Measurements from ENCODE around the gene COBL.

The COBL gene

DNA sequence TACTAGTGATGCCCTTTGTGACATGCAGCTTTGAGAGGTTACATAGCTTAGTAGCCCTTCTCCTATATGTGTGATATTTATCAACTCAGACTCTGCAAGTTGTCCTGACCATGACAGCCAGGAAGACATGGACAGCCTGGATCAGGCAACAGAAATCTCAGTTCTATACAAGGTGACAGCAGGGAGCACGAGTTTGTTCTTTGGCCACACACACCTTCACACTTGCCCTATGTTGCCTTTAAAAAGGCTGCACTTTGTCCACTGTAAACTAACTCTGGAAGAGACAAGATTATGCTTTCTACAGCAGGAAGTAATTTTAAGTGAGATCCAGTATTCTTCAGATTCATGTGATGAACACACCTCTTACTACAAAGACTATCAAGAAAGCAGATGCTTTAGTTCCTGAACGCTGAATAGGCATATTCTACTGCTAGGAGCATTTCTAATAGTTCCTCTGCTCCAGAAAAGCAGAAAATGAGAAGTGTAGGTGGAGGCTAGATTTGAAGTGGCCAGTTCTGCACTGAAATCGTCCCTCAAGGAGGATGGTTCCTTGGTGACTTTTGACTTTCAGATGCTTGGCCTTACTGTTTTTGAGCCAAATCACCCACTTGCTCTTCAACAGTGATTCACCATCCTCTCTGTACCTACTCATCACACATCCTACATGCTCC is 239.2 kb downstream of the COBL start:
- no peak for DNase-seq (ENCODE audit: low read depth in 2 of 2)

DNA sequence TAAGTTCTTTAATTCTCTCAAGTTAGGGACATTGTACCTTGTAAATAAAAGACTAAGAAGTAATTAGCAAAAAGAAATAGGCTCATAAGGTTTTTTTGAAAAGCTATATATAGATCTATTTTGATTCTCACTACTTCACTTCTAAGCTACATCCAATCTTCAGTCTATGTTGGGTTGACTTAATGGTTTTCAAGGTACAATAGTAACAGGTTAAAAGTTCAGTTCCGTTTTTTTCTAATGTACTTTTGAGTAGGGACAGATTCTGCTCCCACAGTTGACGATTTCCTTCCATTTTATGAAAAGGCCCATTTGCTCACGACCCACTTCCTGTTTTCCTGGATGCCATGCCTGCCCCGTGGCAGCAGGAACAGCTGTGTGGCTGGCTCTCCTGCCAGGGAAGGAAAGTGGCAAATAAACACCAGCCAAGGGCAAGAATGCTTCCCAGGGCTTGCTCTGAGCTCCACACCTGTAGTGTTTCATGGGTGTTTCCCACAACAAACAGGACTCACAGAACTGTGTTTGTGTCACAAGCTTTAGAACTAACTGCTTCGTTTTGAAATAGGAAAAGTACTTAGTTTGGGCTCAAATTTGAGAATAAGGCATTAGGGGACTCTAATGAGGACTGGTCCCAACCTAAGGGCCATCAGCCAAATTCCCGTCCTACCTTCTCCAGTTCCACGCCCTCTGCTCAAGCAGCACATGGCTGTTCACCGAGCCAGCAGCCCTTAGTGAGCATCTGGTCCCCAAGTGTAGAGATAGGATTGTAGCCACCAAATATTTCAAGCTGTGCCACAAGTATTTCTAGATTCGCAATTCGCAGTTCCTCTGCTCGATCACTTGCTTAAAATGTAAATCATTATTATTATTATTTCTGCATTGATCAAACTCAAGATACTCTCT is 240.7 kb downstream of the COBL start:
- no peak for DNase-seq (ENCODE audit: low read depth in 2 of 2)

DNA sequence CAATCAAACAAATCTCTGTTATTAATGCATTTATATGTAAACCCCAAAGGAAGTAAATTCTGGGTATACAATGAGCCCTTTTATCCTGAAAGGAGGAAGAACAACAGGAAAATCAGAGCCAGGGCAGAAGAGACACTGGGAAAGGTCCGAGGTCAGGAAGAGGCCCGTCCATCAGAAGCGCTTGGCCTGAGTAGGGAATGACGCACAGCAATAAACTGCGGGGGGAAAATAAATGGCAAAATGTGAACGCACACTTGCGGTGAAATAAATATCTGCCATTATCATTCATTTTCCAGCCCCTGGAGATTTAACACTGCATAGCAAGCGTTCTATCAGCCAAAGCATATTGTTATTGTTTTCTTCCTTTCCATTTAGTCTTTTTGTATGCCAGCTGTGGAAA is 243.4 kb downstream of the COBL start:
- DNase-seq (ENCODE audit: low read depth in 2 of 2): no peak

DNA sequence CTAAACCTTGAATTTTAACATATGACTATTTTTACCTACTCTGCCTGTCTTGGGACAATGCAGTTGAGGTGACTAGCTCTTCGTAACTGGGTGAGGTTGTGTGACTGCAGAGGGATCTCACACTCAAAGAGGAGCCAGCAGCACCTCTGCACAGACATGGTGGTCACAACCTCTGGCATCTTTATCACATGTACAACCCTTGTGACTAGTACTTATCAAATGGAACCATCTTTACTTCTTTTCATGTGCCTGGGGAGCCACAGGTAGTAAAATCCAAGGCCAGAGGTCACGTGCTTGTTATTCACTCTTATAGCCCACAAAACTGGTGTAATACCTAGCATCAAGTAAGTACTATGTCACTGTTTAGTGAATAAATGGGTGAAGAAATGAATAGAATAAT is 244.3 kb downstream of the COBL start:
- no peak for DNase-seq (ENCODE audit: low read depth in 2 of 2)

DNA sequence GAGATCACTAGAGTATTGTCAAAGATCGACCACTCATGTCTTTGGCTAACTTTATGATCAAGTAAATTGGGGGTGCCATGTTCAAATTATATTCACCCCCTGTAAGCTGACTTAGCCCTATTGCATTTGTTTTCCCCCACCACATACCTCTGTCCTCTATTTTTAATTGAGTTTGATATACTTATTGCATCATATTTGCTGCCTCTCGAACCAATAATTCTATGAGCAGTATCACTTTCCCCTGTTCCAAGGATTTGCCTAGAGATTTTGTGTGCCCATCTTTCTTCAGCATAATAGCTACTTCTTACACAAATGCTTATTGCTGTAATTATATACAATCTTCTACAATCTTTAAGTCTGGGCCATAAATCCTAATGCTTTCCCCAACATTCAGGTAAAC is 245.2 kb downstream of the COBL start:
- DNase-seq (ENCODE audit: low read depth in 2 of 2): no peak

DNA sequence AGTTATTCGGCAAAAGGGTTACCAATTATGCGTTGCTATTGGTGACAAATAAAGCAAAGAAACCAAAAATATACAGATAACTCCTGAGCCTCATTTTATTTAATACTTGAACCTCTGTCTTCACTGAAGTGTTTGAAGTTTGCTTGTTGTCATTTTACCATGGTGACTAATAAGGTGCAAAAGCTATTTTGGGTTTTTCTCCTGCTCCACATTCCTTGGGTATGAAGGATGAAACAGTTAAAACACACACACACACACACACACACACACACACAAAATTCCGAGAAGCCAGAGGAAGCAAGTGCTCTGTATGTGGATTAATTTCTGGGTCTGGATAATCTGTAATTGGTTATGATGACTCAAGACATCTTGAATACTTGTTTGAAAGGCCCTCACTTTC is 246.5 kb downstream of the COBL start:
- DNase-seq (ENCODE audit: low read depth in 2 of 2): no peak

DNA sequence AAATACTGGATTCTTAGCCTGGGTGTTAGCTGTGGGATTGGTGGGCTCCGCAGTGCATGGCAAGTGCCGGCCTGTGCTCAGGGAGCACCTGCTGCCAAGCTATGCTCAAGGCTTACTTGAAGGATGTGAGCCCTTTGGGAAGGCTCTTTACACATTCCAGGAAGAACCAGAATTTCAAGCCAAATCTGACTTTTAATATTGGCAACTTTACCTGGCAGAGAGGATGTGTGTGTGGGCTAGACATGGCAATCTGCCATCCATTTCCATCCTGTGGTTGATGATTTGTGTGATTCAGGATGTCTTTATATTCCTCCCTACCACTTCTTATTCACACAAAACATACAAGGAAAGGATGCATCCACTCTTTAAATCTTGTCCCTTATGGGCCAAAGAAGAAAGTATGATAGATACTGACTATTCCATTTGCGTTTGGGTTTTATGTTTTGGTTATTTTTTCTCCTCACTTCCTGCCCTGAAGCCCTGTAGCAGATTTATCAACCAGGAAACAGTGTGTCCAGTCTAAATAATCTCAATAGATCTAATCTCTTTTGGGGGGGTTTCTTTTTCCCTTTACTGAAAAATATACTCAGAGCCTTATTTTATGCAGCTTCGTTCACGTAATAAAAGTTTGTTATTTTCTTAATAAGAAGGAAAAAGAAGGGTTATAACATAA is 247.1 kb downstream of the COBL start:
- no peak for DNase-seq (ENCODE audit: low read depth in 2 of 2)

DNA sequence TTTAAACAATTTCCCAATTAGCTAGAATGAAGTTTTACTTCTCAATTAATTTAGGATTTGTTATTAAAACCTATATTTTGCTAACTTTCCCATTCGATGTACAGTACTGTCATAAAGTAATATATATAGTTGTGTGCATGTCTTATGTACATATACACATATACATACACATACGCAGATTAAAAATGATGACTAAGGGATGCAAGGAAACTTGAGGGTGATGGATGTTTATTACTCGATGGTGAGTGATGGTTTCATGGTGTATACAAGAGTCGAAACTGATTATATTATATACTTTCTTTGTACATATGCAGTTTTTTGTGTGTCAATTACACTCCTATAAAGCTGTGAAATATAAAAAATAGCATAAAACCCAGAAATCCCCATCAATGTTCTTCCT is 248.2 kb downstream of the COBL start:
- no peak for DNase-seq (ENCODE audit: low read depth in 2 of 2)

DNA sequence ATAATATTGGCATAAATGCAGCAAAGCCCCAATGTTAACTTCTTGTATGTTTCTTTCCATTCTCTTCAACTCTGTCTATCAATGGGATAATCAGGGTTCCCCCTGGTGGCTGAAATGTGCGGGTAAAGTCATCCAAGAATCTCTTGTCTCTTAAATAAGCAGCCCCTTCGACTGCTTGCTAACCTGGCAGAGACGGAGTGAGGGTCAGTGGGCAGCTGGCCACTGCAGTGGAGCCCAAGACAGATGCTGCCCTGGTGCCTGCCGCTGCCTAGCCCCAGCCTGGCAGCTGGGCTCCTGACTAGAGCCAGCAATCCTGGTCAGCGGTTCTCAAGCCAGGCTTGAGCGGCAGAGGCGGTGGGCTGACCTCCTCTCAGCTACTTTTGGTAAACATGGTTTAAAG is 248.9 kb downstream of the COBL start:
- peak in 1 of 2 donors; percentile 5 for DNase-seq (ENCODE audit: low read depth in 2 of 2)

DNA sequence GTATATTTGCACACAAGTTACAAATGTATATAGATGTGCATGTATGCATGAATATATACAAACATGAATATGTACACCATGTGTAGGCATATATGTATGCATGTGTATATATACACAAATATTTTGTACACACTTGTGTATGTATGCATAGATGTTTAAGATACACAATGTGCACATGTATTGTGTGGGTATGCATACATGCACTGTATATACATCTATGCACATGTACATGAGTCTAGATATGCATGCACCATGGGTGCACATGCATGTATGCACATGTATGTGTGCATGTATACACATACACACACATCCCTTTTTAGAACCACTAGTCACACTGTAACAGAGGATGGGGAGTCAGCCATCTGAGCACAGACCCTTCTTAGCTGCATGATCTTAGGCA is 249.4 kb downstream of the COBL start:
- no peak for DNase-seq (ENCODE audit: low read depth in 2 of 2)

DNA sequence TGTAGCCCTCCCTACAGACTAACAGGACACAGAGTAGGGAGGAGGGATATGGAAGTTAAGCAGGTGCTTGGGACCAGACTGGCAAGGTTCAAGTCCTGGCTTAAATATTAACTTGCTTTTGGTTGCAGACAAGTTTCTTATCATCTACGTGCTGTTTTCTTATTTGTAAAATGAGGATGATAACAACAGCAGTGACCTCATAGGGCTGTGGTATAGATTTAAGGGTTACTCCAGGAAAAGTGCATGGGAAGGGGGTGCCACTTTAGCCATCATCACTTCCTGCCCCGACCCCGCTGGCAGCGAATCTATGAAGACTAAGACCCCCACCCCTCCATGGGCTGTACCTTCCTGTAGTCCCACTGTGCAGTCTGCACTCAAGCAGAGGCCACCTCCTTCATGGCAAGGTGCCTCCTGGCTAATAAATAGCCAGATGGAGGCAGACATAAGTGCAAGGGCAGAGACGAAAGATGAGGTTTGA is 250.2 kb downstream of the COBL start:
- no peak for DNase-seq (ENCODE audit: low read depth in 2 of 2)

DNA sequence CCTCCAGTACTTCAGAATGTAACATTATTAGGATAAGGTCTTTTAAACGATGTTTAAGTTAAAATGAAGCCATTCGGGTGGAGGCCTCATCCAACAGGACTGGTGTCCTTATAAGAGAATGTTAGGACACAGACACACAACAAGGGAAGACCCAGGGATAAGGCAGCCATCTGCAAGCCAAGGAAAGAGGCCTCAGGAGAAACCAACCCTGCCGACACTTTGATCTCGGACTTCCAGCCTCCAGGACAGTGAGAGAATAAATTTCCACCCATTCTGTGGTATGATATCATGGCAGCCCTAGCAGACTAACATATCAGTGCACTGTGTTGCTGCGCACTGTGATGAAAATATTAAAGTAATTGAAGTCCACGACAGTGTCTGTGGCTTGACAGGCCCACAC is 250.8 kb downstream of the COBL start:
- DNase-seq (ENCODE audit: low read depth in 2 of 2): no peak

DNA sequence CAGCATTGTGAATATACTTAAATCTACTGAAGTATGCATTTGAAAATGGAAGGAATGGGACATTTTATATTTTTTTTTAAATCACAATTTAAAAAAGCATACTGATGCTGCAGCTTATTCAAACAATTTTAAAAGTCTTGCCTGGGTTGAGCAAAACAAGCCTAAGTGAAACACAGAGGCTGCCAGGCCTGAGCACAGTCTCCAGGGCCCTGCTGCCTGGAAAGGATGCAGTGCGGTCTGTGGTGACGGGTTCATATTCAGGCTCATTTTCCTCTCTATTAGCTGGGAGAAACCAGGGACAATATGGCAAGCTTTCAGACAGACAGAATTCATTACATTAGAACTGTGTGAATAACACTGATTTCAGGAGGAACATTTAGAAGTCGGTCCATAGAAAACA is 251.9 kb downstream of the COBL start:
- no peak for DNase-seq (ENCODE audit: low read depth in 2 of 2)

DNA sequence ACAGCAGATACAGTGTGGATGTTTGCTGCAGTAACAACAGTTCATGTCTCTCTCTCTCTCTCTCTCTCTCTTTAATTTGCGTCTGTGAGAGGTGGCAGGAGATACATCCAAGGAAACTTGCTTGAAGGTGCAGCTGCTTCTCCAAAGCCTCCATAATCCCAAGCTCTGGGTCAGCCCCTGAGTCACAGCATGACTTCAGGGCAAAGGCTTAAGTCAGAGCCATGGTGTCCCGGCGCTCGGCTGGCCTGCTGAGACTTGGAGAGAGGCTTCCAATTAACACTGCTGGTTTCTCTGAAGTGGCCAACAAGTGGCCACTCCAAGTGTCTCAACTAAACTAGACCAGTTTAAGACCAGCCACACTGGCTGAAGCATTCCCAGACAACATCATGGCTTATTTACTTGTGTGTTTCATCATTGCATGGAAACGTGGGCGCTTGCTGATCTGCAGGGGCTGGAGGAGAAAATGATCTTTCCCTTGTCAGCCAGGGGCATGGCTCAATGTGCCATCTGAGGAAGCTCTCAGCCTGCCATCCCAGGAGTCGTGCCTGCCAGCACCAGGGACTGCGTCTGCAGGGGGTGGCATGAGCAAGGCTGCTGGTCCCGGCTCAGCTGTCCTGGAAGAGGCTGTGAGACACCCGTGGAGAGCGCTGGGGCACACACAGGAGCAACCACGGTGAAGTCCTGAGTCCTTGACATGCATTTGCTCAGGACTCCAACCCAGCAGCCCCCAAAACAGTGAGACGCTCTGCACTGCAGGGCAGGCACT is 254.2 kb downstream of the COBL start:
- no peak for DNase-seq (ENCODE audit: low read depth in 2 of 2)

DNA sequence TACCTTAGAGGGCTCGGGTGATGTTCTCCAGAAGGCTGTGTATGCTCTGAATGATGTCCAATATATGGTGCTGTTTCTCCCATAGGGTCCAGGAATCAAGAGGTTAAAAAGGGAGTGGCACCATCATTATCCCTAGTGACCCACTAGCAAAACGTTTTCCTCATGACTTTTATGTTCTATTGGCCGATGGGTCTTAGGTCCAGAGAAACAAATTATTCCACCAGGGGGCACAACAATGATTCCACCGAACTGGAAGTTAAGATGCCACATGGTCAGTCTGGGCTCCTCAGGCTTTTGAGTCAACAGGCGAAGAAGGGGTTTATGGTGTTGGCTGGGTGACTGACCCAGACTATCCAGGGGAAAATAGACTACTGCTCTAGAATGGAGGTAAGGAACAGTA is 256.1 kb downstream of the COBL start:
- no peak for DNase-seq (ENCODE audit: low read depth in 2 of 2)

DNA sequence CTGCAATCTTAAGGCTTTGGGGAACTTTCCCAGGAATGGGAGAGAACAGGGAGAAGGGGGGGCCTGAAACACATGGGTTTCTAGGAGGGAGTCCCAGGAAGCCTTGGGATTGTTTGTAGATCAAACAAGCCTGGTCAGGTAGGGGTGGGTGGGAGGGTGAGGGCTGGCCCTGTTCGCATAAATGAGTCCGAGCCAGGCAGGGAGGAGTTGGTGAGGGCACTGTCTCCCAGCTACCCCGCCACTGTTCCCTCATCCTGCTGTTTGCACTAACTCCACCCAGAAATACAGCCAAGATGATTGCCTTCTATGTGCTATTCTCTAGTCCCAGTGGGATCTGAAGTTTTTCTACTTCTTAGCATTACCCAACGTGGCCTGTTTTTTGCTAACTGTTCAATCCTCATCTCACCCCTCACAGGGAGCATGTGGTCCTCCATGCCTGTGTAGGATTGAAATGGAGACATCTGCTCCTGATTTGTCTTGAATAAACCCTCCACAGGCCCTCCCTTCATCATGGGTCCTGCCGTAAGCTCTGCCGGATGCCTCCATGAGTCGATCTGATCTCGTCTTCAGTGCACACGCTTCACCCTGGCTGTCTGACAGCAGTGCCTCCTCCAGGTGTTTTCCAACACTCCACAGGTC is 257.0 kb downstream of the COBL start:
- no peak for DNase-seq (ENCODE audit: low read depth in 2 of 2)

DNA sequence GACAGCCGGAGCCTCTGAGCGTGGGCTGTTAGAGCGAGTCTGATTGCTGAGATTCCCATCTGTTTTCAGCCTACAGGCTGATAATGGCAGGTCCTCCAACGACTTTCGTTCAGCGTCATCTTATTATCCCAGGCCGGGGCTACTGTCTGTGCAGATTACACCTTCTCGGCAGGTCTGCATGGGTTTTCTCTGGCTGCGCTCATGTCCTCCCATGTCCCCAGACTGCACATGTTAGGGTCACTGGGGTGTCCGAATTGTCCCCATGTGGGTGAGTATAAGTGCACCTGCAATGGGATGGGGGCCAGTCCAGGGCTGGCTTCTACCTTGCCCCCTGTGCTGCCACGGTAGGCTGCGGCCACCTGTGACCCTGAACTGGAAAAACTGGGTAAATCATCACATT is 257.8 kb downstream of the COBL start:
- no peak for DNase-seq (ENCODE audit: low read depth in 2 of 2)

DNA sequence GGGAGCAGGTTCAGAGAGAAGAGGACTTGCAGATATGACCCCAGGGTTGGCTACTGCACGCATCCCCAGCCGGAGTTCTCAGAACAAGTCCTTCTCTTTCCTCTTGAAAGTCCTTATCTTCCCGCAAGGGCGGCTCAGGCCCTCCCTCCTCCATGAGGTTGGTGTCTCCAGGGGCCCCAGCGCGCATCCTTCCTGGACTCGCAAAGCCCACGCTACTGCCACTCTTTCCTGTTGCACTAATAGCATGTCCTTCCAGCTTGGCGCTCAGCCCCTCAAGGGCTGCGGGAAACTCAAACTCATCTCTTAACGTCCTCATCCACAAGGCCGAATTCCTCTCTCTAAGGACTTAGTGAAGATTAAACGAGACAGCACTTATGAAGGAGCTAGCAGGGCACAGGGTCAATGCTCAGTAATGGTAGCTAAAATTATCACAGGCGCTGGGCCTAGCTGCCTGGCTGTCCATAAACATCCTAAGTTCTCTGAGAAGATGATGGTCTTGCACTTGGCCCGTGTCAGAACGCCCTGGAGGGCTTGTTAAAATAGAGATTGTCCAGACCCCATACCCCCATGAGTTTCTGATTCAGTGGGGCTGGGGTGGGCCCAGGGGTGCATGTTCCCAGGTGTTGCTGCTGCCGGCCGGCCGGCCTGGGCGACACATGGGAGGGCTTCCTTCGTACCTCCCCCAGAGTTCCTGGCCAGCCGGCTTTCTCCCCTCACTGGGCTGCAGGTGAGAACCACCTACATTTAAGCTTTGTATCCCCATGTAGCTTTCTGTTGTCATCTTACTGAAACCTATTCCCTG is 261.4 kb downstream of the COBL start:
- no peak for DNase-seq (ENCODE audit: low read depth in 2 of 2)

DNA sequence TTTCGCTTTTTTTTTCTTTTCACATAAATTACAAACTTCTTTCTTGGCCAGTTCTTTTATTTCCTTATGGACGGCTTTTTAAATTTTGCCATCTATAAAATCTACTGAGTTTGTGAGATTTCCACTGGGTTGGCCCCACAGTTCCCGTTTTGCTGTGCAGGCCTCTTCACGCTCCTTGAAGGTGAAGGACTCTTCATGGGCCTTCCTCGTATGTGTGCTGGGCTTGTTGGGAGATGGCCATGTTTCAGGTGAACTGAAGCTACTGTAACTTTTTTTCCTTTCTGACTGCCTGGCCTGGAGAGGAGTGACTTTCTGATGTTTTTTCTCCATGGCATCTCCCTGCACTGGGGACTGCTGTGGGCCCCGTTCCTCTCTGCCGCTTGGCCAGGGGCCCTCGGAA is 262.4 kb downstream of the COBL start:
- no peak for DNase-seq (ENCODE audit: low read depth in 2 of 2)

DNA sequence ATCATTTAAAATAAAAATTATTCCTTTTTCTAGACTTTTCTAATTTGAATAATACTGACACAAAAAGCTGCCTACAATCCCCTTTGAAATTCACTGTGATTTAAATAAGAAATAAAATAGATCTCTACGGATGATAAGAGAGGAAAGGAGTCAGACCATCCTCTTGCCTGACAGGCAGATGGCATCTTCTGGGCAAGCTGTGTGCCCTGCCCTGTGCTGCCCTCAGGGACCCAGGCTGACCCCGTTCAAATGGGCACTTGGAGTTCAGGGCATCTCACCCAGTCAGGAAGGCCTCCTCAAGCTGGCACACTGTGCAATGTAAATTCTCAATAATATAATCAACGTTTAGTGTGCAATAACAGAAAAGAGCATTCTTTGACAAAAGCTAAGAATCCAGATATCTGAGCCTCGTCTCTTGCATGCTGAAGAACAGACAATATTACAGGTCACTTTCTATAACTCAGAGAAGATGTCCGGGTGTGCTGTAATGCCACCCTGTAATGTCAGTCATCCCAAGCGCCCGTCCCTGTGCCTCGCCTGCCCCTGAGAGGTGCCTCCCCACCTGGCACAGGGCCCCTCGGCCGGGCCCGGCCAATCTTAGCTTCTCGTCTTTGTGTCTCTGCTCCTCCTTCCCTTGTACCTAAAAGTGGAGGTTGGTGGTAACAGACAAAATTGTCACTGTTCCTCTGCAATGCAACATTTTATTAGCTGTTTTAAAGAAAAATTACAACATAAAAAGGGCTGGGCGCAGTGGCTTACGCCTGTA is 263.3 kb downstream of the COBL start:
- no peak for DNase-seq (ENCODE audit: low read depth in 2 of 2)
